ENCODE results near the gene PSMA7. TPM values are rescaled to one million over a fixed set of nuclear protein-coding genes. Genes with fewer than 3 reads are reported as not detected.

Gene PSMA7
- total RNA-seq, 4 donors from 2014 or later, result 213 to 288 (median 261) TPM

GRCh38 chr20:62161347-62161746, 18.2 kb upstream of the PSMA7 start:
- Histone ChIP-seq H3K36me3 (peaks cover 36 to 50% of the 10 kb centered on the region in 2 donors), H3K4me3 (replicated peaks in 1 of 3) (no peak overlapping the region), H3K27me3 (no peaks in the 10 kb centered on the region), H3K27ac (no peak overlapping the region), H3K4me1 (peaks cover 0 to 5% of the 10 kb centered on the region in 2 donors), H3K9me3 (no peaks in the 10 kb centered on the region)
- TF ChIP-seq POLR2A (IDR thresholded peaks at IDR 0.05) (no peak), CTCF (IDR thresholded peaks at IDR 0.05) (no peak)
- intact Hi-C loops (cut with DNase I), result no loop called here
- 85 to 91% methylated on average over 9 of the region's 17 CpGs for WGBS, 2 donors
- DNase-seq, result no peak

- Histone ChIP-seq H3K36me3 (peaks cover 32 to 45% of the 10 kb centered on the region in 2 donors), H3K27ac (no peak overlapping the region), H3K4me3 (replicated peaks in 1 of 3) (no peak overlapping the region), H3K27me3 (no peaks in the 10 kb centered on the region), H3K9me3 (no peaks in the 10 kb centered on the region), H3K4me1 (peaks cover 0 to 5% of the 10 kb centered on the region in 2 donors)
- WGBS, 2 donors, result 92 to 97% methylated on average over 16 to 17 of the region's 17 CpGs
- intact Hi-C loops (cut with DNase I), result no loop called here
- DNase-seq, result no peak
- TF ChIP-seq POLR2A (IDR thresholded peaks at IDR 0.05) (no peak), CTCF (IDR thresholded peaks at IDR 0.05) (no peak)
These were observed 17.7 kb upstream of the PSMA7 start for GRCh38 chr20:62160876-62161275.

DNA sequence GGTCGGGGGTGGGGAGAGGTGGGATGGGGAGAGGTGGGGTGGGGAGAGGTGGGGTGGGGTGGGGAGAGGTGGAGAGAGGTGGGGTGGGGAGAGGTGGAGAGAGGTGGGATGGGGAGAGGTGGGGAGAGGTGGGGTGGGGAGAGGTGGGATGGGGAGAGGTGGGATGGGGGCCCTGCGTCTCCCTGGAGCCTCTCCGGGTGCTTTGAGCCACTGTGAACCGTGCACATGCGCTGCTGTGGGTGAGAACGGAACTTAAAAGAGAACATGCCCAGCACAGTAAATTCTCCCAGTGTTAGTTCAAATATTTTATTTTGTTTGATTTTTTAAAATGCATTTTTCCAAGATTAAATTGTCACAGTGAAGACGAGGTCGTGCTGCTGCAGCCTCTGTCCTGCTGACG, 17.1 kb upstream of the PSMA7 start:
- H3K9me3 ChIP-seq, result no peaks in the 10 kb centered on the region
- H3K4me1 ChIP-seq, result peaks cover 0 to 5% of the 10 kb centered on the region in 2 donors
- H3K27ac ChIP-seq, result no peak overlapping the region
- DNase-seq, result no peak
- no peaks in the 10 kb centered on the region for H3K27me3 ChIP-seq
- 88 to 95% methylated on average over 8 to 9 of the region's 9 CpGs for WGBS, 2 donors
- TF ChIP-seq CTCF (IDR thresholded peaks at IDR 0.05) (no peak), POLR2A (IDR thresholded peaks at IDR 0.05) (no peak)
- intact Hi-C loops (cut with DNase I), result no loop called here
- H3K4me3 ChIP-seq (replicated peaks in 1 of 3), result no peak overlapping the region
- H3K36me3 ChIP-seq, result peaks cover 26 to 39% of the 10 kb centered on the region in 2 donors

- Histone ChIP-seq H3K9me3 (no peaks in the 10 kb centered on the region), H3K4me3 (replicated peaks in 1 of 3) (no peak overlapping the region), H3K27ac (no peak overlapping the region), H3K4me1 (peaks cover 0 to 5% of the 10 kb centered on the region in 2 donors), H3K27me3 (no peaks in the 10 kb centered on the region), H3K36me3 (peaks cover 23 to 35% of the 10 kb centered on the region in 2 donors)
- WGBS, 2 donors, result 90 to 93% methylated on average over 12 to 13 of the region's 14 CpGs
- TF ChIP-seq CTCF (IDR thresholded peaks at IDR 0.05), result no peak
- TF ChIP-seq POLR2A (IDR thresholded peaks at IDR 0.05), result no peak
- no peak for DNase-seq
- intact Hi-C loops (cut with DNase I), result no loop called here
These were observed 16.6 kb upstream of the PSMA7 start for GRCh38 chr20:62159839-62160238.

GRCh38 chr20:62159052-62159451, 15.9 kb upstream of the PSMA7 start:
- no peak overlapping the region for H3K27ac ChIP-seq
- H3K27me3 ChIP-seq, result no peaks in the 10 kb centered on the region
- no peak overlapping the region for H3K4me3 ChIP-seq (replicated peaks in 1 of 3)
- WGBS, 2 donors, result 90 to 94% methylated on average over 7 to 11 of the region's 11 CpGs
- peaks cover 15 to 30% of the 10 kb centered on the region in 2 donors for H3K36me3 ChIP-seq
- peaks cover 0 to 5% of the 10 kb centered on the region in 2 donors for H3K4me1 ChIP-seq
- TF ChIP-seq CTCF (IDR thresholded peaks at IDR 0.05) (no peak), POLR2A (IDR thresholded peaks at IDR 0.05) (no peak)
- intact Hi-C loops (cut with DNase I), result no loop called here
- no peak for DNase-seq
- no peaks in the 10 kb centered on the region for H3K9me3 ChIP-seq

All from thyroid gland (tissue), 4 donors.